ENCODE data around the gene GUCY1A2.

DNA sequence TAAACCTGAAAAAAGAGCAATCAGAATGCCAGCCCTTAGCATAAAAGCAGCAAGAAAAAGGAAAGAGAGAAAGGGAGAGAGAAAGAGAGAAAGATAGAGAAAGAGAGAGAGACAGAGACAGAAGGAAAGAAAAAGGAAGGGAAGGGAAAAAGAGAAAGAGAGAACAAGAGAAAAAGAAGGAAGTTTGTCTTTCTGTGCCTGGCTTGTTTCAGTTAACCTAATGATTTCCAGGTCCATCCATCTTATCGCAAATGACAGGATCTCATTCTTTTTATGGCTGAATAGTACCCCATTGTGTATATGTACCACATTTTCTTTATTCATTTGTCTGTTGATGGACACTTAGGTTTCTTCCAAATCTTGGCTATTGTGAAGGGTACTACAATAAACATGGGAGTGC lies 230.8 kb downstream of the GUCY1A2 start:
- TF ChIP-seq, protein P1, sequence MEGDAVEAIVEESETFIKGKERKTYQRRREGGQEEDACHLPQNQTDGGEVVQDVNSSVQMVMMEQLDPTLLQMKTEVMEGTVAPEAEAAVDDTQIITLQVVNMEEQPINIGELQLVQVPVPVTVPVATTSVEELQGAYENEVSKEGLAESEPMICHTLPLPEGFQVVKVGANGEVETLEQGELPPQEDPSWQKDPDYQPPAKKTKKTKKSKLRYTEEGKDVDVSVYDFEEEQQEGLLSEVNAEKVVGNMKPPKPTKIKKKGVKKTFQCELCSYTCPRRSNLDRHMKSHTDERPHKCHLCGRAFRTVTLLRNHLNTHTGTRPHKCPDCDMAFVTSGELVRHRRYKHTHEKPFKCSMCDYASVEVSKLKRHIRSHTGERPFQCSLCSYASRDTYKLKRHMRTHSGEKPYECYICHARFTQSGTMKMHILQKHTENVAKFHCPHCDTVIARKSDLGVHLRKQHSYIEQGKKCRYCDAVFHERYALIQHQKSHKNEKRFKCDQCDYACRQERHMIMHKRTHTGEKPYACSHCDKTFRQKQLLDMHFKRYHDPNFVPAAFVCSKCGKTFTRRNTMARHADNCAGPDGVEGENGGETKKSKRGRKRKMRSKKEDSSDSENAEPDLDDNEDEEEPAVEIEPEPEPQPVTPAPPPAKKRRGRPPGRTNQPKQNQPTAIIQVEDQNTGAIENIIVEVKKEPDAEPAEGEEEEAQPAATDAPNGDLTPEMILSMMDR (IDR thresholded peaks at IDR 0.05) = no peak
- TF ChIP-seq POLR2A (IDR thresholded peaks at IDR 0.05) = no peak
